Aortic smooth muscle cell (primary cell): ENCODE measurements around the gene IRF3. TPM values are rescaled to one million over a fixed set of nuclear protein-coding genes. Genes with fewer than 3 reads are reported as not detected.

Source experiments
- total RNA-seq: library from RNA; depleted of rRNA; stranded (reverse); fragments of >200 nt; gene quantifications from 2 replicates; pipeline ENCODE4 v1.2.3, GENCODE V29; 2014

The IRF3 gene
- total RNA-seq, result 61.1 and 65.4 TPM in 2 replicates

GRCh38 chr19:49665351-49666119 lies at the start of gene IRF3, which contains the start of gene BCL2L12:
IRF3 (minus strand) TSS chr19:49665857; CDS start chr19:49664838, 1,019 bp downstream.
BCL2L12 (plus strand) TSS chr19:49665933; CDS start chr19:49666693, 760 bp downstream.

DNA sequence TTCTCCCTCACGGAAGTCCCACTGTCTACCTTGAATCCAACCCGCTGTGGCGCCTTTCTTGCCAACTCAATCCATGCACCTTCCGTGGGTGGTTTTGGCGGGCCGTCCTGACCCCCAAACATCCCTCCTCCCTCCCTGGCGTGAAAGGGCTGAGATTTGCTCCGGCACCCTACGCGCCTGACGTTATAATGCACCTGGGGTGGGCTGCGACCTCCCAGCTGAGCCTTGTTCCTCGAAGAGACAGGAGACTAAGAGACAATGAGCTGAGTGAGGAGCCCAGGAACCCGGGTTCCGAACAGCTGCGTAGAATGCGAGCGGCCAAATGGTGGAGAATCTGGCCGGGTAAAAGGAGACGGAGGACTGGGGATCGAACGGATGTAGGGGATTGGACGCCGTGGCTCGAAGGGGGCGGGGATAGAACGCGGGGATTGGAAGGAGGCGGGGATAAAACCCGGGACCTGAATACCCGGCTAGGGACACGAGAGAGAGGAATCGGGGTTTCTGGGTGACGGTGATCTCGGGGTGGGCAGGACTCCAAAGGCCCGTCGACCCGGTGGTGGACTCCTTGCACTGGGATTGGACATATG lies 25.1 kb upstream of the IRF3 start, which contains the start of gene CPT1C:
Gene CPT1C, plus strand, starts transcription at position 461 of the 587 bp plus-strand sequence. CDS start 1,137 bp downstream, outside the sequence.

DNA sequence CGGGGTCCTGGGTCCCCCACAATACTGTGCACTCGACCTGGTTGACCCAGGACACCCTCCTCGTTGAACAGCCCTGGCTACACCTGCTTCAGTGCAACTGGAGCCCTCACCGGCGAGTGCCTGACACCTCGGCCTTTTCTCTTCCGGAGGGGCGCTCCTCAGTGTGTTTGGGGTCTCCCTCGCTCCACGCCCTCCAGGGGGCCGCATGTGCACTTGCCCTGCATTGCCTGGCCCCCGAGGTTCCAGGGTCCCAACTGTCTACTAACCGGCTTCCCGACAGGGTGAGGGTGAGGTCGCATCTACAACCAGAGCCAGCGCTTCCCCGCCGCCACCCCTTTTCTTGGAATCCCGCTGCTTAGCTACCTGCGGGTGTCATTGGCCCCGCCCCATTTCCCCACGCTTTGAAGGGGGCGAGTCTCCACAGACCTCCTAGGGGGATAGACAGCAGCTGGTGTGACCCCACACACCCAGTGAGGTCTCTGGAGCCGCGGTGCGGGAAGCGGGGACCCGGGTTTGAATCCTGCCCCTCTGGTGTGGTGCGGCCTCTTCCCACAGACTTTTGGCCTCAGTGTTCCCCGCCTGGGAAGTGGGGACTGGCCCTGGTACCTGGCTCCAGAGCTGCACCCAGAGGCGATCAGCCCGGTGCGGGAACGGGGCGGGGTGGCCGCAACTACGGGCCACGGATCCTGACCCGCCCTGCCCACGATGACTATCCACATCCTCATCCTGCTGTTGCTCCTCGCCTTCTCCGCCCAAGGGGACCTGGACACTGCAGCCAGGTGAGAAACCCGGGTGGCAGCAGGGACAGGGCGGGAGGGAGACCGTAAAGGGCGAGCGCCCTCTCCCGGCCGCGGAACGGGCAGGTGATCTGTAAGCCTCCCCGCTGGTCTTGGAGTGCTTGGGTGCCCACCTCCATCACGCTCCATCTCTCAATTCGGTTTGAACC lies 23.7 kb upstream of the IRF3 start, which contains the start of gene ADM5:
Gene ADM5, plus strand, starts transcription at position 462 of the 946 bp plus-strand sequence. Its CDS starts 244 bp downstream, at position 706.

DNA sequence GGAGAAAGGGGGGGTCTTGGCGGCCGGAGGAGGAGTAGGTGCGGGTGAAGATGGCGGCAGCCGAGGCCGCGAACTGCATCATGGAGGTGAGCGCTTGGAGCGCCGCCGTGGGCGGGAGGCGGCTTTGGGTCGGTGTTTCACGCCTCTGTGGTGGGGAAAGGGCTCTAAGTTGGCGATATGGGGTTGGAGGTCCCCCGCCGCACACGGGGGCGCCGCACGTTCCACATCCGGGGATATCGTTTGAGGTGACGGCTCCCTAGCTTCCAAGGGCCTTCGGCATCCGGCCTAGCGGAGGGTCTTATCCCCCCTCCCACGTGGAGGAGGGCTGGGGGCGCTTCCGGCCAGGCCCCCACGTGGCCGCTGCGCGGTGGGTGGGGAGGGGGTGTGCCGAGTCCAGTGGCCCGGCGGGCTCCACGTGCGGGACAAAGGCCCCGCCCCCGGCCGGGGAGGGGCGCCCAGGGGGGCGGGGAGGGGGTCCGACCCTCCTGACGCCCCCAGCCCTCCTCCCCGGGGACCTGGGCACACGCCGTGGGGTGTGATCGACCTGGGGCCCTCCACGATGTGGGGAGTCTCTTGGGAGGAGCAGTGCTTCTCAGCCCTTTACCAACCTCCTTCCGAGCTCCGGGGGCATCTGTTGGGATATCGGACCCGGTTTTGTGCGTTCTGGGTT lies 11.7 kb upstream of the IRF3 start, which contains the start of gene PRMT1:
Gene PRMT1, plus strand, starts transcription at position 41 of the 670 bp plus-strand sequence. Its CDS starts 10 bp downstream, at position 51.

DNA sequence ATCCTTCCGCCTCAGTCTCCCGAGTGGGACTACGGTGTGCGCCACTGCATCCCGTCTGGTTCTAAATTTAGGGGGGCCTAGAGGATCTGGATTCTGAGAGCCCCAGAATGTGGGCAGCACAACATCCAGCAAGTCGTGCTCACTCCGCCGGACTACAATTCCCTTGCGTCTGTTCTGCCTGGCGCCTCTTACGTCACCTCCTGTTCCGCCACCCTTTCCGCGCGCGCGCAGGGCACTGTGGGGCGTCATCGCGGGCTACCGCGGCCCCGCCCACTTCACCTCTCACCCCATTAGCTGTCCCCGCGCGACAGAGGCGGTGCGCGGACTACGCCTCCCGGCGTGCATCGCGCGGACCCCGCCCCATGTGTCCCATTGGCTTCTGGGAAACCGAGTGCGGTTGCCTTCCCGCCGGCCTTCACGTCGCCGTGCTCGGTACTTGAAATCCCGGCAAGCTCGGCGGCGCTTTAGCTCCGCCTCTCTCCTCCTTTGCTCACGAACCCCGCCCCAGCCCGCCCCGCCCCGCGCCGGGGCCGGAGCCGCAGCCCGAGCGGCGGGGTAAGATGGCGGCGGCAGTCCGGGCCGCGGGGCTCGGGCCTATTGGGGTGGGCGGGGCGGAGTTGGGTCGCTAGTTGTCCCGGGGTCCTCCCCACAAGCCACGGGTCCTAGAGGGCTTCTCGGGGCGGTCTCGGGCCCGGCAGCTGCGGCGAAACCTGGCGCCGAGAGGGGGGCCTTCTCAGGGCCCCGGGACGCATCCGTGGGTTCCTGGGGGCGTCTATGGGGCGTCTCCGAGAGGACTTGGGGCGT lies 23.8 kb downstream of the IRF3 start, which contains the start of gene SCAF1:
Gene SCAF1, plus strand, starts transcription at position 522 of the 804 bp plus-strand sequence. CDS start 2,818 bp downstream, outside the sequence.

DNA sequence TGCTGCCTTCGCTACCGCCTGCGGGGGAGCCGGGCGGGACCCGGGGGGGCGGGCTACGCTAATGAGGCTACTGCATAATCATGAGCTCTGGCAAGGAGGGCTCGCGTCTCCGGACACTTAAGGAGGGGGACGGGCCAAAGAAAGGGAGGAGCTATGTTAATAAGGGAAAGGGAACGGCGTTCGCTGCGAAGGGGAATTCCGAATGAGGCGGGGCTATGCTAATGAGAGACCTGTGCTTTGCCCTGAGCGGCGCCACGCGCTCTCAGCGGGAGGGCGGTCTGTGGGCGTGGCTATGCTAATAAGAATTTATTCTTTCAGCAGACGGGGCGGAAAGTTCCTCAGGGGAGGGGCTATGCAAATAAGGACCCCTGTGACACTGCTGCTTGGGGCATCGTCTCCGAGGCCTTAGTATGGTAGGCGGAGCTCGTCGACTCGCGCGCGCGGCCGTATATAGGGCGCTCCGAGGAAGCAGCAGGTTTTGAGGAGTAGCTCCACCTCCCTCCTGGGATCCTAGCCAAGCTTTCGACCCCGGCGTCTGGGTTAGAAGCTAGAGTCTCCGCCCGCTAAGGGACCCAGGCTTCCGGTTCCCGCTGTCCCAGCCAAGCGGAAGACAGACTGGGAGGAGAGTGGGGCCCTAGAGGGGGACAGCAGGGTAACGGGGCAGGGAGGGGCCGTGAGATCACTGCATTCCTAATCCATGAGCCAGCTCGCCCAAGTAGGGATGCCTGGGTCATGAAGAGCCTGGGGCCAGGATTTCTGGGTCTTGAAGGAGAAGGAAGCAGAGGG lies 25.4 kb downstream of the IRF3 start, which contains the start of gene RRAS:
Gene RRAS, minus strand, starts transcription at position 31 of the 786 bp plus-strand sequence. CDS start 45 bp downstream, outside the sequence.

Other genes with a start within 250 kb of the IRF3 start
- gene PTH2, start 242.4 kb downstream of the IRF3 start, total RNA-seq, result not detected in 2 replicates
- gene GFY, start 240.5 kb downstream of the IRF3 start, total RNA-seq, result not detected in 2 replicates
- under 0.01 and 0.19 TPM in 2 replicates for gene SLC17A7, start 224.3 kb downstream of the IRF3 start, total RNA-seq
- gene PIH1D1, start 214.0 kb downstream of the IRF3 start, total RNA-seq, result 100 and 117 TPM in 2 replicates
- 27.2 and 40.8 TPM in 2 replicates for gene ALDH16A1, start 212.6 kb downstream of the IRF3 start, total RNA-seq
- 3.3 and 5.2 TPM in 2 replicates for gene FLT3LG, start 191.6 kb downstream of the IRF3 start, total RNA-seq
- gene RPL13A, start 178.2 kb downstream of the IRF3 start, total RNA-seq, result 2,656 and 2,860 TPM in 2 replicates
- gene RPS11, start 169.4 kb downstream of the IRF3 start, total RNA-seq, result 2,801 and 3,340 TPM in 2 replicates
- 55.8 and 68.3 TPM in 2 replicates for gene FCGRT, start 153.2 kb downstream of the IRF3 start, total RNA-seq
- 292 and 325 TPM in 2 replicates for gene RCN3, start 137.9 kb downstream of the IRF3 start, total RNA-seq
- 81.4 and 103 TPM in 2 replicates for gene NOSIP, start 85.3 kb downstream of the IRF3 start, total RNA-seq
- gene PRRG2, start 84.5 kb downstream of the IRF3 start, total RNA-seq, result 0.25 and 0.92 TPM in 2 replicates
- 2.1 and 3.0 TPM in 2 replicates for gene PRR12, start 74.7 kb downstream of the IRF3 start, total RNA-seq
- 44.3 and 46.8 TPM in 2 replicates for gene RRAS, start 25.7 kb downstream of the IRF3 start, total RNA-seq
- gene SCAF1, start 23.6 kb downstream of the IRF3 start, total RNA-seq, result 11.1 and 13.1 TPM in 2 replicates
- 2.2 and 4.0 TPM in 2 replicates for gene BCL2L12, start 76 bp upstream of the IRF3 start, total RNA-seq
- 271 and 406 TPM in 2 replicates for gene PRMT1, start 11.4 kb upstream of the IRF3 start, total RNA-seq
- 0.25 and 0.40 TPM in 2 replicates for gene ADM5, start 23.7 kb upstream of the IRF3 start, total RNA-seq
- 10.4 and 21.8 TPM in 2 replicates for gene CPT1C, start 25.3 kb upstream of the IRF3 start, total RNA-seq
- gene TSKS, start 97.4 kb upstream of the IRF3 start, total RNA-seq, result 0.06 and 0.13 TPM in 2 replicates
- gene AP2A1, start 101.1 kb upstream of the IRF3 start, total RNA-seq, result 78.3 and 86.3 TPM in 2 replicates
- gene FUZ, start 147.4 kb upstream of the IRF3 start, total RNA-seq, result 24.3 and 25.8 TPM in 2 replicates
- gene MED25, start 152.4 kb upstream of the IRF3 start, total RNA-seq, result 16.5 and 16.6 TPM in 2 replicates
- 51.7 and 55.0 TPM in 2 replicates for gene PTOV1, start 185.3 kb upstream of the IRF3 start, total RNA-seq
- 52.4 and 58.9 TPM in 2 replicates for gene PNKP, start 201.7 kb upstream of the IRF3 start, total RNA-seq
- 11.0 and 12.4 TPM in 2 replicates for gene AKT1S1, start 211.5 kb upstream of the IRF3 start, total RNA-seq
- 9.4 and 12.5 TPM in 2 replicates for gene TBC1D17, start 211.8 kb upstream of the IRF3 start, total RNA-seq
- 0.13 and 0.56 TPM in 2 replicates for gene IL4I1, start 231.0 kb upstream of the IRF3 start, total RNA-seq